GM03348 (cell line): ENCODE measurements around the gene GPAM.
A peak's percentile ranks its signal among the peaks of the same experiment; 100 is the strongest.
"Not testable (repeated sequence)": the region's sequence is repeated elsewhere in the genome, so short reads cannot be mapped to it uniquely, and the experiment has no call there.

Source experiments
- DNase-seq: peaks from one replicate; pipeline ENCODE4 v3.0.0; 2012; ENCODE audit warnings: low spot score

Gene GPAM, protein sequence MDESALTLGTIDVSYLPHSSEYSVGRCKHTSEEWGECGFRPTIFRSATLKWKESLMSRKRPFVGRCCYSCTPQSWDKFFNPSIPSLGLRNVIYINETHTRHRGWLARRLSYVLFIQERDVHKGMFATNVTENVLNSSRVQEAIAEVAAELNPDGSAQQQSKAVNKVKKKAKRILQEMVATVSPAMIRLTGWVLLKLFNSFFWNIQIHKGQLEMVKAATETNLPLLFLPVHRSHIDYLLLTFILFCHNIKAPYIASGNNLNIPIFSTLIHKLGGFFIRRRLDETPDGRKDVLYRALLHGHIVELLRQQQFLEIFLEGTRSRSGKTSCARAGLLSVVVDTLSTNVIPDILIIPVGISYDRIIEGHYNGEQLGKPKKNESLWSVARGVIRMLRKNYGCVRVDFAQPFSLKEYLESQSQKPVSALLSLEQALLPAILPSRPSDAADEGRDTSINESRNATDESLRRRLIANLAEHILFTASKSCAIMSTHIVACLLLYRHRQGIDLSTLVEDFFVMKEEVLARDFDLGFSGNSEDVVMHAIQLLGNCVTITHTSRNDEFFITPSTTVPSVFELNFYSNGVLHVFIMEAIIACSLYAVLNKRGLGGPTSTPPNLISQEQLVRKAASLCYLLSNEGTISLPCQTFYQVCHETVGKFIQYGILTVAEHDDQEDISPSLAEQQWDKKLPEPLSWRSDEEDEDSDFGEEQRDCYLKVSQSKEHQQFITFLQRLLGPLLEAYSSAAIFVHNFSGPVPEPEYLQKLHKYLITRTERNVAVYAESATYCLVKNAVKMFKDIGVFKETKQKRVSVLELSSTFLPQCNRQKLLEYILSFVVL

GRCh38 chr10:112183329-112184051, at the start of gene GPAM:
Gene GPAM (minus strand): TSS chr10:112183765. CDS start chr10:112181784, 1,981 bp downstream.
- DNase-seq = peak; percentile 97

GRCh38 chr10:112232670-112233069, 49.1 kb upstream of the GPAM start:
- DNase-seq = no peak

- peak; percentile 26 for DNase-seq
Measured at GRCh38 chr10:112231602-112232400, 48.2 kb upstream of the GPAM start.

- DNase-seq = no peak
Measured at GRCh38 chr10:112230325-112230988, 46.9 kb upstream of the GPAM start.

DNA sequence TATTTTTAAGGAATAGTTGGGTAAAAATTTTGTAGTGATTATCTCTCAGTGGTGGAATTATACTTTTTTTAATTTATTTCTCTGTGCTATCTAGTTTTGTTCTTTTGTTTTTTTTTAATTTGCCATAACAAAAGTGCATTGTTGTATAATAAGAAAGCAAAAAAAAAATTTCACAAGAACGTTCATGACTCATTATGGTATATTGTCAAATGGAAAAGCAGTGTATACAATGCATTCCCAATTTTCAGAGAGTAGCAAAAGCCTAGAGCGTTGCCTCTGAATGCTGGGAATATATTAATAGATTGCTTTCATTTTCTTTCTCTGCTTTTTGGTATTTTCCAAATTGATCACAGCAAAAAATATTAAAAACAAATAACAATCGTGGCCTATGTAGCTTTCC, 46.3 kb upstream of the GPAM start:
- DNase-seq = no peak

DNA sequence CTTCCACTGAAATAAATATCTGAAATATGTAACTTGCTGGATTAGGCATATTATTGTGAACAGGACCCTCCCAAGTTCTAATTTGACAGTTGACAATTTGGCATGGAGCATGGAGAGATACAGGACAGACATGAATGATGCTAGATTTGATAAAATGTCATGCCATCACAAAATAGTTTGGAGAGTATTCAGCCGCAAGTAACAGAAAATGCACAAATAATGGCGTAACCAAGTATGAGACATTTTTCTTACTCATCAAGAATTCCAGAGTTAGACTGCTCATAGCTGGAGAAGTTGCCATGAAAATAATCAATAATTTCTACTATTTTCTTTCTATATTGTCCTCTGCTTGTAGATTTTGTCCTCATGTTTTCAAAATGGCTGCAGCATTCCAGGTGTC, 45.5 kb upstream of the GPAM start:
- DNase-seq = peak; percentile 33

- not testable (repeated sequence) for DNase-seq
Measured at GRCh38 chr10:112228366-112229088, 45.0 kb upstream of the GPAM start.

DNA sequence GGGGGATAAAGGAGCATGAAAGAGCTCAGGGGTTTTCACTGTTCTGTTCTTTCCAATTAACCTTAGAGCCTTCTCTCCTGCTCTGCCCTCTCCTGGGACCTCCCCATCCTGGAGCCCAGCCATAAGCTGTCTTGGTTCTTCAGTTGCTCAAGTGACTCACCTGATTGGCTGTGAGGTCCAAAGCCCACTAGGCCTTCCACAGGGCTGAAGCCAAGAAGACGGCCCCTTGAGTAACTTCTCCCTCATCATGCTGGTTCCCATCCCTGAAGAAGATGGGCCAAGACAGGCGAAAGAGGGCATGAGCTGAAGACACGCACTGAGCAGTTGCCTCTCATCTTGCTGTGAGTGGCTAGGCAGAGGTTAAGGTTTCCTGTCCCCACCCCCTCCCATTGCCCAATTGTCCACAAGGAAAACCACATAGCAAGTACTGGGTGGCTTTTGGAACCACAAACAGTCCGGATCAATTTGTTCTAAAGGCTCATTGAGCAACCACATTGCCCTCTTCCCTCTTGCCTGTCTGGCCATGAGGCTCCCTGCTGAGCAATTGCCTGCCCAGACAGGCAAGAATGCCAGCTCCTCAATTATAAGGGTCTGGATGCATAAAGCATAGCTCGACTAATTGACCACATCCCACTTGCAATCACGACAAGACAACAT, 43.9 kb upstream of the GPAM start:
- peak; percentile 77 for DNase-seq

DNA sequence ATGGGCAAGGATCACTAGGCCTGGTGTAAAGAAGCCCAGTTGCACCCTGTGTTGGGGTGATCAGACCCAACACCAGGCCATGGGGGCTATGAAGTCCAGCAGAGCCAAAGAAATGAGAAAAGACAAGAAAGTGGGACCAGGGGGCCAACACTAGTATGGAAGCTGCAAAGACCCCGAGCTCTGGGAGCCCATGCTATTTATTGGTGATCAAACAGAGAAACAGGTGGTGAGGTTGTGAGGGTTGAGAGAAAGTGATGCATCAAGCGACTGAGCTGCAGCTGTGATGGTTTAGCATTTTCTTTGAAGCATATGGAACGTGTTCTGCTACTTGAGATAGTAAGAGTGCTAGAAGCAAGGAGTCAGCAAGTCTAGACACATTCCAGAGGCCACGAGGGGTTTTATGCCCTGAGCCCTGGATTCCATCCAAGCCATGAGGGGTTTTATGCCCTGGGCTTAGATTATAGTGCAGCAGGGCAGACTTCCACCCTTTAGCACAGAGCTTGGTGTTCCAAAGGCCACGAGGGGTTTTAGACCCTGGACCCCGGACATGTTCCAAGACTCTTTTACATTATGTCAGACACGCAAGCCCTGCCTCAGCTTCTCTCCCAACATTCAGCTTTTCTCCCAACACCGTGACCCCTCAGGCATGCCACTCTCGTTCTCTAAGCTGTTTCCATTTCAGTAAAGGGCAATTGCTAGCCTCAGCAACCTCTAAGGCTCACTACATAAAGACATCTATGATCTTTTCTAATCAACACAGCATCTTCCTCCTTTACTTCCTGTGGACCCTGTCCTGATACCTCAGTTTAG, 43.1 kb upstream of the GPAM start:
- no peak for DNase-seq

DNA sequence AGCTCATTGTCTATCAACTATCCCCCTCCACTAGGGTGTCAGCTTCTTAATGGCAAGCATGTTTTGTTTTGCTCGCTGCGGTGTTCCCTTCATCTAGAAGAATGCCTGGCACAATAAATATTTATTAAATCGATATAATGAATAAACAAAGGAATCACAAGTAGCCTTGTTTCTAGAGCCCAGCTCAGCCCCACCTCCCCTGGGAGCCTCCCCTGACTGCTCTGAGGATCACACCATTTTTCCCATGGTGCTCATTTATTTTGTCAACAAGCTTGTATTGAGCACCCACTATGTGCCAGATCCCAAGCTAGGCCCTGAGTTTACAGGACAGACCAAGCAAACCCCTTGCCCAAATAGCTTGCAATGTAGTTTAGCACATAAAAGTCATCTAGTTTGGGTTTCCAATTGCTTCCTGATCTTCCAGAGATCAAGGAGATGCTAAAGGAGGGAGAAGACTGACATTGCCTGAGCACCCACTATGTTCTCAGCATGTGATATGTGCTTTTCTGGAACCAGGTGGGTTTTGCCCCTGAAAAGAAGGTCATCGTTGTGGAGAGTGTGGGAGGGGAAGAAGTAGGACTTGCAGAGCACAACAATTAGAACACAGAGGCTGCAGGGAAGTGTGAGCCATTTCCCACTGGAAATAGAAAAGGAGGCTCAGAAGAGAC, 42.3 kb upstream of the GPAM start:
- no peak for DNase-seq

GRCh38 chr10:112224933-112225529, 41.5 kb upstream of the GPAM start:
- no peak for DNase-seq

- DNase-seq = no peak
Measured at GRCh38 chr10:112223725-112224124, 40.2 kb upstream of the GPAM start.

- DNase-seq = no peak
Measured at GRCh38 chr10:112222799-112223198, 39.2 kb upstream of the GPAM start.

- peak; percentile 34 for DNase-seq
Measured at GRCh38 chr10:112221545-112221944, 38.0 kb upstream of the GPAM start.

GRCh38 chr10:112218960-112219359, 35.4 kb upstream of the GPAM start:
- DNase-seq = no peak

GRCh38 chr10:112218036-112218390, 34.4 kb upstream of the GPAM start:
- no peak for DNase-seq

GRCh38 chr10:112217386-112218035, 33.9 kb upstream of the GPAM start:
- DNase-seq = no peak

DNA sequence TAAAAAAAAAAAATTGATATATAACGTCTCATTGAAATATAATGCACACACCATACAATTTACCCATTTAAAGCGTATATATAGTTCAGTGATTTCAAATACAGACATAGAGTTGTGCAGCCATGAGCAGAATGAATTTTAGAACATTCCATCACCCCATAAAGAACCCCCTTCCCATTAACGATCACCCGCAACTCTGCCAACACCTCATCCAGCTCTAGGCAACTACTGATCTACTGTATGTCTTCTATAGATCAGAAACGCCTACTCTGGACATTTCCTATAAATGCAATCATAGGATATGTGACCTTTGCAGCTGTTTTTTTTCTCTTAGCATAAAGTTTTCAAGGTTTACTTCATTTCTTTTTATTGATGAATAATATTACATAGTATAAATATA, 33.4 kb upstream of the GPAM start:
- no peak for DNase-seq
